HK-2 (cell line): ENCODE results near the gene FOXL1.
A peak's percentile ranks its signal among the peaks of the same experiment; 100 is the strongest.

ENCODE experiments used
- DNase-seq: peaks from one replicate; pipeline ENCODE4 v3.0.0-alpha.2; 2018; ENCODE audit not compliant: unreplicated experiment

FOXL1 gene

GRCh38 chr16:86549076-86549892, 29.1 kb upstream of the FOXL1 start:
- DNase-seq: no peak

GRCh38 chr16:86549893-86550190, 28.5 kb upstream of the FOXL1 start:
- DNase-seq: no peak

- no peak for DNase-seq
These were observed 28.1 kb upstream of the FOXL1 start for GRCh38 chr16:86550281-86550680.

DNA sequence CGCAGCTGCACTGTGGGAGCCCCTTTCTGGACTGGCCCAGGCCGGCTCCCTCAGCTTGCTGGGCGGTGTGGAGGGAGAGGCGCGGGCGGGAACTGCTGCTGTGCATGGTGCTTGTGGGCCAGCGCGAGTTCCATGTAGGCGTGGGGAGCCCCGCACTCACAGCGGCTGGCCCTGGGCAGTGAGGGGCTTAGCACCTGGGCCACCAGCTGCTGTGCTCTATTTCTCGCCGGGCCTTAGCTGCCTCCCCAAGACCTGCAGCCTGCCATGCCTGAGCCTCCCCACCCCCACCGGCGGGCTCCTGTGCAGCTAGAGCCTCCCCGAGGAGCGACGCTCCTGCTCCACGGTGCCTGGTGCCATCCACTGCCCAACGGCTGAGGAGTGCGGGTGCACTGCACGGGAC, 25.0 kb upstream of the FOXL1 start:
- no peak for DNase-seq

DNA sequence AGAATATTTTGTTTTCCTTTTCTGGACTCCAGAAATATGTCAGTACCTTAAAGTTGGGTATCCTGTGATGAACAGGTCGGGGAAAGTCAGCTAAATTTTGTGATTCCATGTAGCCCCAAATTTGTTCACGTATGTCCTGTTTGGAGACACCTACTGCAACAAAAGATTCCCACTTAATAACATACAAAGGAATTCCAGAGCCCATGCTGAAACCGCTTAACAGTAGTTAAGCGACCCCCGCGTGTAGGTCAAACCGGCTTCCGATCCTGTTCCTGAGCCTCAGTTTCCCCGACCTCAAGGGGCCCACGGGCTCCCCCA, 23.8 kb upstream of the FOXL1 start:
- no peak for DNase-seq

GRCh38 chr16:86554917-86555703, 23.2 kb upstream of the FOXL1 start, which contains the start of gene MTHFSD:
Gene MTHFSD, minus strand, starts transcription at chr16:86555235. Its CDS starts 51 bp downstream, at chr16:86555184.
- DNase-seq: peak; percentile 91

DNA sequence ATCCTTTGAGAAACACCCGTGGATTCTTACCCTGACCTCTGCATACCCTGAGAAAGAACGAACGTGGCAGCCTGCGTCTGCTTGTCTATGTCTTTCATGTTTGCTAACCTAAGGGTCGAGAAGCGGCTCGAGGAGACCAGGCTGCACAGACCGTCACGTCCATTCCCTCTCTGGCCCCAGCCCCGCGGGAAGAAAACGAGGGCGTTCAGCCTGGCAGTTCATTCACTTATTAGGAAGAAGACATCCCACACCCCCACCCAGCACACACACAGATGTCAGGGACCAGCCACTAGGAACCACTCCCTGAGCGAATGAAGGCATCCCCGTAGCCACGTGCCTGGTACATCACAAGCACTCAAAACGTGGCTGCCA, 22.7 kb upstream of the FOXL1 start:
- DNase-seq: no peak

GRCh38 chr16:86556576-86556975, 21.8 kb upstream of the FOXL1 start:
- no peak for DNase-seq

DNA sequence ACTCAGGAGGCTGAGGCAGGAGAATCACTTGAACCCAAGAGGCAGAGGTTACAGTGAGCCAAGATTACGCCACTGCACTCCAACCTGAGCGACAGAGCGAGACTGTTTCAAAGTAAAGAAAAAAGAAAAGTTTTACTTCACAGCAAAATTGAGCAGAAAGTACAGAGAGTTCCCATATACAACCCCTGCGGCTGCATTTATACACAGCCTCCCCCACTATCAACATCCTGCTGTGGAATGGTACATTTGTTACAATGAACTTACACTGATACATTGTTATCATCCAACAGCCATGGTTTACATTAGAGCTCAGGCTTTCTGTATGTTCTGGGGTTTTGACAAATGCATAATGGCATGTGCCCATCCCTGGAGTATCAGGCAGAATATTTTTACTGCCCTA, 20.8 kb upstream of the FOXL1 start:
- no peak for DNase-seq

DNA sequence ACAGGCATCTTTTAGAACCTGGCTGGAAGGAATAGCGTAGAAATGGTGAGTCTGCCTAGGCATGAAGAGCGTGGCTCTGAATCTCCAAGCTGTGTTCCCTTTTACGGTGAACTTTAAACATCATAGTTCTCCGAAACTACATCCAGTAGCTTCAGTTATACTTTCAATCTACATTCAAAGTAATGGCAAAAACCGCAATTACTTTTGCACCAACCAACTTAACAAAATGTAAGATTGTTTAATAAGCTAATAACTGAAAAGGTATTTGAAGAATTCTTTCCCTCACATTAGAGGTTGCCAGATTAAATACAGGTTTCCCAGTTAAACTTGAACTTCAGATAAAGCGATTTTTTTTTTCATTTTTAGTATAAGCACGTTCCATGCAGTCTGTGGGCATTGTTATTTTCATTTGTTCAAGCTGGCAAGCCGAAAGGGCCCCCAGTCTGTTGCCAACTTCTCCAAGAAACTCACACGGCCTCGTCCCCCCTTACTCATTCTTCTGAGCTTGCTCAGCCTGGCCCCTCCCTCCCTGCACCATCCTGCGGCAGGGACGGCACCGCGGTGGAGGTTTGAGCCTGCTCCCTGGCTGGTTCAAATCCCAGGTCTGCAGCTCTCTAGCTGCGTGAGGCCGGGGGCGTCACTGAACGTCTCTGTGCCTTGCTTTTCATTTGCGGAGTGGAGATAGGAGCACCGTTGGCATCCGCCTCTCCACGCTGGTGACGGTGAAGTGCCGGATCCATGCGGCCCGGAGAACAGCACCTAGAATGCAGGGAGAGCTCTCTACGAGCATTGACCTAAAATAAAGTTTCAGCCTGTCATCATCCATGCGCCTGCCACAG, 19.8 kb upstream of the FOXL1 start:
- DNase-seq: no peak

DNA sequence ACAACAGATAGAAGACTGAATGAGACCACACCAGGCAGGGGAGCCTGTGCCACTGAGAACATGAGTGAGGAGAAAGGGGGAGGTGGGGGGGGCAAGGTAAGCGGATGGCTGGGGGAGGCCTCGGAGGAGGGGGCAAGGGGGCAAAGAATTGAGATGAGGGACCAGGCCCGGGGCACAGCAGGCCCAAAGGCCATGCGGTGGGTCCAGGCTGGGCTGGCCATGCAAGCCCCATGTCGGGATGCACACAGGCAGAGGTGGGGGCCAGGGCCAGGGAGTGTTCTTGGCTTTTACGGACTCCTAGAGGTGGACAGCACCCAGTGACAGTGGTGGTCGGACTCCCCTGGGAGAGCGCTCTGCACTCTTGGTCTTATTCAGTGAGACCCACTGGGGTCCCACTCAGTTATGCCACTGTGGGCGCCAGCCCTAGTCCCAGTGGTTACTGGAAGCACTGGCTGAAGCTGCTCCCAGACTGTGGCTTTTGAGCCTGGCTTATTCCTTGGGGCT, 18.5 kb upstream of the FOXL1 start:
- no peak for DNase-seq

DNA sequence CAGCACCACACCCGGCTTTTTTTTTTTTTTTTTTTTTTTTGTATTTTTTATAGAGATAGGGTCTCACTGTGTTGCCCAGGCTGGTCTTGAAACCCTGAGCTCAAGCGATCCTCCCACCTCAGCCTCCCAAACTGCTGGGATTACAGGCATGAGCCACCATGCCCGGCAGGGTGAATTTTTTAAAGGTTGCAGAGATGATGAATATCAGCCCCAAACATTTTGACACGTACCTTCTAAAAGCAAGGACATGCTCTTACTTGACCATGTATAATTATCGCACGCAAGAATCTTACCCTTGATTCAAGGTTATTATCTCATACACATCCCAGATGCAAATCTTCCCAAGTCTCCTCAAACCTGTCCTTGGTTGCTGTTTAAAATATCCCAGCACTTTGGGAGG, 16.0 kb upstream of the FOXL1 start:
- no peak for DNase-seq

GRCh38 chr16:86563469-86564345, 14.6 kb upstream of the FOXL1 start:
- DNase-seq: peak; percentile 85

DNA sequence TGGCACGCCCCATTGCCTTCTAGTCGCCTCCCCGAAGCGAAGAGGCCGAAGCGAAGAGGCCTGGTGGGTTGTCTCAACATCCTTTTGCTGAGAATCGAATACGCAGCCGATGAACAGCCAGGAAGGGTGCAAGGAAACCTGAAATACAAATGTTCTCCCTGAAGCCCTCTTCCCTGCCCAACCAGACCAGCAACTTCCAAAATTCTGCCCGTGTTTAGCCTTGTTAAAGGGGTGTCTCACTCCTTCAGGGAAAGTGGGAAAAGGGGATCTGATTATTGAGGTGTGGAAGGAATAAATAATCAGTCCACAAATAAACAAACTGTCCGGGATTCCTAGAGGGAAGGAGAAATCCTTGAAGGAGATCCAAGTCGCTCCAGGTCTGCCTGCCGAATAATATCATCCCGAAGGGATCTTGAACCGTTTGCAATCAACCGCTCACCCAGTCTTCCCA, 13.1 kb upstream of the FOXL1 start:
- no peak for DNase-seq

GRCh38 chr16:86565644-86566511, 12.5 kb upstream of the FOXL1 start:
- DNase-seq: no peak

- DNase-seq: peak; percentile 59
These were observed 11.8 kb upstream of the FOXL1 start, which contains the start of gene FOXC2 for GRCh38 chr16:86566601-86566965. Gene FOXC2, plus strand, starts transcription at chr16:86566829. Its CDS starts 507 bp downstream, at chr16:86567336.

GRCh38 chr16:86566966-86567700, 11.2 kb upstream of the FOXL1 start:
- no peak for DNase-seq

DNA sequence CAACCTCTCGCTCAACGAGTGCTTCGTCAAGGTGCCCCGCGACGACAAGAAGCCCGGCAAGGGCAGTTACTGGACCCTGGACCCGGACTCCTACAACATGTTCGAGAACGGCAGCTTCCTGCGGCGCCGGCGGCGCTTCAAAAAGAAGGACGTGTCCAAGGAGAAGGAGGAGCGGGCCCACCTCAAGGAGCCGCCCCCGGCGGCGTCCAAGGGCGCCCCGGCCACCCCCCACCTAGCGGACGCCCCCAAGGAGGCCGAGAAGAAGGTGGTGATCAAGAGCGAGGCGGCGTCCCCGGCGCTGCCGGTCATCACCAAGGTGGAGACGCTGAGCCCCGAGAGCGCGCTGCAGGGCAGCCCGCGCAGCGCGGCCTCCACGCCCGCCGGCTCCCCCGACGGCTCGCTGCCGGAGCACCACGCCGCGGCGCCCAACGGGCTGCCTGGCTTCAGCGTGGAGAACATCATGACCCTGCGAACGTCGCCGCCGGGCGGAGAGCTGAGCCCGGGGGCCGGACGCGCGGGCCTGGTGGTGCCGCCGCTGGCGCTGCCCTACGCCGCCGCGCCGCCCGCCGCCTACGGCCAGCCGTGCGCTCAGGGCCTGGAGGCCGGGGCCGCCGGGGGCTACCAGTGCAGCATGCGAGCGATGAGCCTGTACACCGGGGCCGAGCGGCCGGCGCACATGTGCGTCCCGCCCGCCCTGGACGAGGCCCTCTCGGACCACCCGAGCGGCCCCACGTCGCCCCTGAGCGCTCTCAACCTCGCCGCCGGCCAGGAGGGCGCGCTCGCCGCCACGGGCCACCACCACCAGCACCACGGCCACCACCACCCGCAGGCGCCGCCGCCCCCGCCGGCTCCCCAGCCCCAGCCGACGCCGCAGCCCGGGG, 10.4 kb upstream of the FOXL1 start:
- no peak for DNase-seq
